NCI-H526 (cell line): ENCODE results near the gene ANKH.
"Not testable (repeated sequence)": the region's sequence is repeated elsewhere in the genome, so short reads cannot be mapped to it uniquely, and the experiment has no call there.

Experiments
- DNase-seq, 2 experiments: peaks; one replicate each; lab custom pipeline; 2025; lab: John Stamatoyannopoulos, UW

Gene ANKH

DNA sequence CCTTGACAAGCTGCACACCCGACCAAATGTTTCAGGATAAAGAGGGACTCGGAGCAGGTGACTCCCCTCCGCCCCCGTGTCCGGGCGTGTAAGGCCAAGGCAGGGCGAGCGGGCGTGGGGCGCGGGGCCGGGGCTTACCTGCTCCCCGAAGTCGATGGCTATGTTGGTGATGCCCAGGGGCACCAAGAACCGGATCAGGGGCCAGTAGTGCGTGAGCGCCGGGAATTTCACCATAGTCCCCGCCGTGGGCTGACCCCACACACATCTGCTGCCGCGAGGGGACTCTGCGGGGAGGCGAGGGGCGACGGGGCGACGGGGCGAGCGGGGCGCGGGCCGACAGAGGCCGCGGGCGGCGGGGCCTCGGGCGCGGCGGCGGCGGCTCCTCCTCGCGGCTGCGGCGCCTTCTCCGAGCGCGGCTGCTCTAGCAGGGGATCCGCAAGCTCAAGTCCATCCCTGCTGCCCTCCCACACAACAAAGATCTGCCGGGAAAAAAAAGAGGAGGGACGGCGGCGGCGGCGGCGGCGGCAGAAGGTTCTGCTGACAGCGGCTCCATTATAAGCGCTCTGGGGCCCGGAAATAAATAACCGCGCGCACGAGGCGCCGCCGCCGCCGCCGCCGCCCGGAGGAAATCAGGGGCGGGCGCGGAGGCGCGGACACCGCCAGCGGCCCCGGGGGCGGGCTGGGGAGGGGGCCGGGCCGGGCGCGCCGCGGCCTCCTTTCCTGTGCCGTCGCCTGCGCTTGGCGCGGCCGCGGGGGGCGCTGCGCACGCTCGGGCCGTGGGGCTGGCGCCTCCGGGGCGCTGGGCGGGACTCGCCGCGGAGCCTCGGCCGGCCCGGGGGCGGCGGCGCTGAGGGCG, at the start of gene ANKH:
Gene ANKH (minus strand): TSS at position 565 of the 856 bp plus-strand sequence. CDS start 331 bp downstream, at position 234.
- DNase-seq, result peak; percentile 10 to 87

DNA sequence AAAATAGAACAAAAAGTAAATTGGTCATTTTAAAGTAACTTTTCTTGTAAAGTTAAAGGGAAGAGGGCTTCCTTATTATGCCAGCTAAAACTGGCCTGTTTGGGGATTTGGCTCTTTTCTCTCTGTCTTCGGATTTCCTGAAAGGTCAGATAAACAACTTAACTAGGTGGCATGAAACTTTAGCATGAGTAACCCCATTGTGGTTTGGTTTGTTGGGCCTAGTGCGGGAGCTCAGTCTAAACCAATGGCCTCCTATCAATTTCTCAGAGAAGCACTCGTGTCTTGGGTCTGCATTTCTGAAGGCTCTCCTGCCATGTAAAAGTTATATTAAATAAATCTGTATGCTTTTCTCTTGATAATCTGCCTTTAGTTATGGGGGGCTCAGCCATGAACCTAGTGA, 48.5 kb upstream of the ANKH start:
- no peak for DNase-seq

DNA sequence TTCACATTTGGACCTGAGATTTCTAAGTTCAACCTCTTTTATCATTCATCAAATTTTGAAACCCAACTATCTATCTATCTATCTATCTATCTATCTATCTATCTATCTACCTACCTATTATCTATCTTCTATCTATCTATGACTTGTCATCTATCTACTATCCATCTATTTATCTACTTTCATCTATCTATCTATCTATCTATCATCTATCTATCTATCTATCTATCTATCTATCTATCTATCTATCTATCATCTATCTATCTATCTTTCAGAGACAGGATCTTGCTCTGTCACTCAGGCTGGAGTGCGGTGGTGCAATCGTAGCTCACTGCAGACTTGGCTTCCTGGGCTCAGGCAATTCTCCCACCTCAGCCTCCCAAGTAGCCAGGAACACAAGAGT, 47.5 kb upstream of the ANKH start:
- not testable (repeated sequence) for DNase-seq

DNA sequence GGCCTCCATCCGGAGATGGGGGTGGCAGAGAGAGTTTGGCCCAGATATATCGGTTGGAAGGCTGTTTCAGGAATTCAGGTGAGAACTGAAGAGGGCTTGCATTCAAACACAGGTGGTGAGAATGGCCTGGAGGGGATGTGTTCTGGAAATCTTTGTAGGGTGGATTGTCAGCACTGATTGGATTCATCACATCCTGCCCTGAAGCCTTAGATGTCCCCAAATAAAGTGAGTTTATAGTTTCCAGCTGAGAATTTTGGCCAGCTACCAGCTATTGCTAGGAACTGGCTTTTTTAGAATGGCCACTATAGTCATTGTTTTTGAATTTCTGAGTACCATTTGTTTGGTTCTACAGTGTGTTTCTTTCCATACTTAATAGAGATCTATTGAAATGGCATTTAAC, 46.1 kb upstream of the ANKH start:
- no peak for DNase-seq

DNA sequence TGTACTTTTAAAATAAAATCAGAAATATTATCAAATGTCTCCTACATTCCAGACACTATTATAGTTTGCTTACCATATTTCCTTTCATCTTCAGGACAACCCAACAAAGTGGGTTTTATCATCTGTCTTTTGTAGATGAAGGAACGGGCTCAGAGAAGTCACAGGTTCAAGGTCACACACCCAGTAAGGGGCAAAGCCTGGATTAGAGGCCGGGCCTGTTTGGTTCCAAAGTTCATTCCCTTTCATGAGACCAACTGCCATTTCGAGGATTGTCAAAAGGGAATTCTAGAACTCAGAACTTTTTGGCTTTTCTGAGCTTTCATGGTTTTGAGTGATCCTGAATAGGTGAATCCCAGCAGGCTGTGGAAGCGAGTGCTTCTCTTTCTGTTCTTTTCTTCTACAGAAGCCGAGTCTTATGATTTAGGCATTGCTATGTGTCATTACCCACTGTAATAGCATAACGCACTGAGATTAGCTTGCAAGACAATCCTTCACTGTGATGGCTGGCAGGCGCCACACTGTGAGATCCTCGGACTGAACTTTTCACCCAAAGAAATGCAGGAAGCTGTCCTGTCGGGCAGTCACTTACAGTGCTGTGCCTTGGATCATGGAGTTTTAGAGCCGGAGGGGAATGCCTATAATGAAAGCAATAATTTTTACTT, 43.8 kb upstream of the ANKH start:
- no peak for DNase-seq

DNA sequence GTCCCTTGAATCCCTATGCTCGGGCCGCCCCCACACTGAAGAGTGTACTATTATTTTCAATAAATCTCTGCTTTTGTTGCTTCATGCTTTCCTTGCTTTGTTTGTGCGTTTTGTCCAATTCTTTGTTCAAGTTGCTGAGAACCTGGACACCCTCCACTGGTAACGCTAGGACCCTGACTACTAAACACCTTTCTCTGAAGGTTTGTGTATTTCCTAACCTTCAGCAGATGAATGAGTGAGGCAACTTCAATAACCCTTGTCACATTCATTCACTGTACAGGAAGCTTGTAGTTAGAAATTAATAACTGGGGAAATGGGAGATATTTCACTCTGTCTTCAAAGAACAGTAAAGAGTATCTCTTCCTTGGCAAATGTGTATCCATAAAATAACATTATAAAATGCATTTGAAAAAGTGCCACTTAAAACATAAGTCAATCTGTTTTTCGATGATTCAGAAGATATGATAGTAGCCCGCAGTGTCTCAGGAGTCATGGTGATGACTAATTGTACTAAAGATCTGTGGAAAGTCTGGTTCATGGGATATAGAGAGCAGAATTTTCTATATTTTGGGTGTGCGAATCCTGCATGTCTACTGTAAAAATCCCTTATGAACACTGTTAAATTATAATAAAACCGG, 43.2 kb upstream of the ANKH start:
- DNase-seq, result no peak

DNA sequence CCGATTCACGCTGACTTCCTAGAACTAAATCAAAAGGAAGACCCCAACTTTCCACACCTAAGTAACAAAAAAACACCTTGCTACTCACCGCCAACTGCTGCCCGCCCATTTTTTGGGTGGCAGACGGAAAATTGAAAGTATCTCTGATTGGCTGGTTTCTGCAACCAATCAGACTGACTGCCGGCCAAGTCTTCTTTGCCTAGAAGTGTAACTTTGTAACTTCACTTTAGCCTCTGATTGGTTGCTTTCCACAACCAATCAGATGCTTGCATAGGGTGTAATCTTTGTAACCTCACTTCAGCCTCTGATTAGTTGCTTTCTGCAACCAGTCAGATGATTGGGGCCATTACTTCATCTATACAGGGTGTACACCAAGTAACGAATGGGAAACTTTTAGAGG, 42.6 kb upstream of the ANKH start:
- DNase-seq, result no peak

DNA sequence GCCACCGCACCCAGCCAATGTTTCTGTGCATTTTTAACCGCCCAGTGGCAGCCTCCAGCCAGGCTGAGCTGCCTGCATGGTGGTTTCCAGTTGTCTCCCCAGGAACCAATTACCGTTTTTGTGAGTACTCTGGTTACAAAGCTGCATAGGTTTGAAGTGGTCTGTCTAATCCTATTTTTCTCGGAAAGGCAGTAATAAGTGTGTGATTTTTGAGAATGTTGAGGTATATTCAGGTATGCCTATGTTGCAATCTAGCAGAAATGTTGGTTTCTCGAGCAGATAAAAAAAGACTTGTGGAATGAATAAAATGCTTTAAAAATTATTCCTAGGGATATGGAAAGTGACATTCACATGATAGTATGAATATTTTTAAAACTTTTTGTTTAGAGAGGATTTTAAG, 41.5 kb upstream of the ANKH start:
- DNase-seq, result no peak

DNA sequence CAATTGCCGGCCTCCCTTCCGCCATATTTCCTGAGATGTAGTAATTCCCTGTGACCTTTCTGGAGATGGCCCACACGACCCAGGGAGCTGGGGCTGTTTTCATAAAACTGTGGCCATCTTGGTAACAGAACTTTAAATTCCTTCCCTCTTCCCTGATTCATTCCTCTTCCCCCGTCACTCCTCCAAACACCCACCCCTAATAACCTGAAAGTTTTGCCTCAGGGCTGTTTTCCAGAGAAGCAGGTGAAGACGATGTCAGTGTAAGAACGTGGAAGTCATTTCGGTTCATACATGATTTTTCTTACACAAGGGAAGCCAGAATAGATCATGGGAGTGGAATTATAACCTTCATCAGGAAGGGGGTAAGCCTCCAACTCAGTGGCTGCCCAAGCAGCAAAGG, 40.6 kb upstream of the ANKH start:
- no peak for DNase-seq

DNA sequence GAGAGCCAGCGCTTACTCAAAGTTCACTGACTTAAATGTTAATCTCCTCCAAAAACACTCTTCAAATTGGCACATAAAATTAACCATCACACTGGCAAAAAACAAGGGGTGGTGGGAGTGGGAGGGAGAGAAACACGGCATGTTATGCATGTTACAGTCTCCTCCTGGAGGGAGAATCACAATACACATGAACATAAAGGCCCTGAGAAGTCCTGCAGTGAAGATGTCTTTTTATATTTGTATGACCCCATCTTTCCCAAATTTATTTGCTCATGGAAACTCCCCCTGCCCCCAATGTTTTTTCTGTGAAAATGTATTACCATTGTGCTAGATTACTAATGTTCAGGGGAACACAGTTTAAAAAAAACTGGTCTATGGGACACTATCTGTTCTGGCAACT, 37.8 kb upstream of the ANKH start:
- DNase-seq, result no peak

DNA sequence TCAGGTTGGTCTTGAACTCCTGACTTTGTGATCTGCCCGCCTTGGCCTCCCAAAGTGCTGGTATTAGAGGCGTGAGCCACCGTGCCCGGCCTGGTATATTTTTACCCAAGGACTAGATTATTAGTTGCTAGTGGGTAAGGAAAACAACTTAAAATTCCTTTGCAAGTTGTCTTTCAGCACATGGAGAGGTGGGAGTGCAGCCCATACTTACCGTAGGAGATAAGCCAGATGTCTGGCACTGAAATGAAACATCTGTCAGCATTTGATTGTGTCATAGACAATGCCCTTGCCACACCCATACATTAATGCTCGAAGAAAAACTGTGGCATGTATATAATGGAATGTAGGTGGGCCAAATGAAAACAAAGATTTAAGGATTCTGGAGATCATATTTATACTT, 36.6 kb upstream of the ANKH start:
- DNase-seq, result no peak

DNA sequence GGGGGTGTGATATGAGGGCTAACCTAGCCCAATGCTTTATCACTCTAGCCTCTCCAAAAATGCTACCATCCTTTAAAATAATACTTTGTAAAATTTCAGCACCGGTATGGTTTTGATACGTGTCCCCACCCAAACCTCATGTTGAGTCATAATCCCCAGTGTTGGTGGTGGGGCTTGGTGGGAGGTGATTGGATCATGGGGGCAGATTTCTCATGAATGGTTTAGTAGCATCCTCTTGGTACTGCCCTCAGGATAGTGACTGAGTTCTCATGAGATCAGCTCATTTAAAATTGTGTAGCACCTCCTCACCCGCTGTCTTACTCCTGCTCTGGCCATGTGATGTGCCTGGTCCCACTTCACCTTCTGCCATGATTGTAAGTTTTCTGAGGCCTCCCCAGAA, 35.0 kb upstream of the ANKH start:
- DNase-seq, result no peak

DNA sequence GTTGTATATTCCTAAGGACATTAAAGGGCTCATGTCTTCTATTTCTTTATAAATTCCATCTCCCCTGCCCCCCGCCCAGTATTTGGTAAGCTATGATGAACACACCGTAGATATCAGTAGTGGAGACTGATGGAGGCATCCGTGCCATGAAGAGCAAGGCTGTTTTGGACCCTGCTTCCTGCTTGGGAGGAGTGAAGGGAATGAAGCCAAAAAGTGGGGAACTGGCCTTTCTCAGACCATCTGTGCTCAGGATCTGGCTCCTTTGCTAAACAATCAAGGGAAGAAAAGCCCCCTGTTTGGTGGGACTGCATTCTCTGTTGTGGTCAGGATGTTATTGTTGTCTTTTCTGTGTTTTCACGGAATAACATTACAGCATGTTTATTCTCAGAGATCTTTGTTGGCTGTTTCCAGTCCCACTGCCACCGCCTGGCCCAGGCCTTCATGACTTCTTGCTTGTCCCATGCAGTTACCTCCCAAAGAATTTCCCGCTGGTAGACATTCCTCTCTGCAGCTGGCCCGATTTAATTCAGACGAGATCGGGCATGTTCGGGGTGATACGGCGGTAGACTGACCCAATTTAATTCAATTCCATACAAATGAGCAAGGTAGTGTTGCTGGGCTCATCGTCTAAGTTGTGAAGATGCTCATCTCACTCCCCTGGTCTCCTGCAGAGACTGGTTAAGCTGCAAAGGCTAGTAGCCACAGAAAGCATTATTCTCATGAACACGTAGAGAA, 31.4 kb upstream of the ANKH start:
- no peak for DNase-seq

DNA sequence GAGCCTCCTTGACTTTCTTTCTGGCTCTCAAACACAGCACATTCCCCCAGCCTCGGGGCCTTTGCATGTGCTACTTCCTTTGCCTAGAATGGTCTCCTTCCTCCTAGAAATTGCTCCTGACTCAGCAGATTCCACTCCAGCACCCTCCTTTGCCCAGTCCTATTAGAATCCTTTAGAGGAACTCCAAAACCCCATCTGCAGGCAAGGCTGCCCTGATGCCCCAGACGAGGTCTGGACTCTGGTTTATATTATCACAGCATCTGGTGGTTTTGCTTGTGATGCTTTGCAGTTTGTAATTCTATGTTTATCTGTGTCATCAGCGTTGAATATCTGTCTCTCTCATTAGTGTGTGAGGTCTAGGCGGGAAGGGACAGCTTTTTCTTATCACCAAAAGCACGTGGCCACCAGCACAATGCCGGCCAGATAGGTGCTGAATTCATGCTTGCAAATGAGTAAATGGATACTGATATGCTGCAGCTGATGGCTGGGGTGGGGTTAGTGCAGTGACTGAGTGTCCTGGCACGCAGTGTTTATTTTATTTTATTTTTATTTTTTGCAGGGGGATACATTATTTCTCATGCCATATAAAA, 30.0 kb upstream of the ANKH start:
- DNase-seq, result no peak

DNA sequence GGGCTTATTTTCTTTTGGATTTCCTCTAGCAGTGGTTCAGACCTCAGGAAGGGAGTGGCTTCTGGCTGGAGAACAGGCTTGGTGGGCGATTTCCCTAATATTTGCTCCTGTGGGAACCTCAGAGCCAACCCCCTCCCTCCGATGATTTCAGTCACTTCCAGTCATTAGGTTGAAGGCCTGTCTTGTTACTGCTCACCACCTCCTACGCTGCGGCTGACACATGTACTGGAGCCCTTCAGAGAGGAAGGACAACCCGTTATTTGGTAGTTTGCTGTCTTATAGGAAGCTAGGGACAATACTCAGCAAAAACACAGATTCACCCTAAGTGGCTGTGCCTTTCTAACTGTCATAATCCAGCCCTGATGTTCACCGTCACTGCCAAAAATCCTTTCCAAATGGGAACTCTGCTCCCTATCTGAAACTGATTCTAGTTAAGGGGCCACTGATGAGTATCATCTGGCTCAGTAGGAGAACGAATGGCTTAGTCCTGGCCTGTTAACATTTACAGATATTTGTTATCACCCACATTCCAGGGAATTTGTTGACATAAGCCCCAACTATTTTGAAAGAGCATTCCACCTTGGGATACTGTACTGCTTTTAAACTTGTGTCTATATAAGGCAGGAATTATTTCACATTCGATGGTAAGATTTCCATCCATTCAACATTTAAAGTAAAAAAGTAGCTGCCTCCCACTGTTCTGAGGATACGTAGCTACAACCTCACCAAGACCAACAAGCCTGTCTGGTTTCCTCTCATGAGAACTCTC, 29.3 kb upstream of the ANKH start:
- no peak for DNase-seq

DNA sequence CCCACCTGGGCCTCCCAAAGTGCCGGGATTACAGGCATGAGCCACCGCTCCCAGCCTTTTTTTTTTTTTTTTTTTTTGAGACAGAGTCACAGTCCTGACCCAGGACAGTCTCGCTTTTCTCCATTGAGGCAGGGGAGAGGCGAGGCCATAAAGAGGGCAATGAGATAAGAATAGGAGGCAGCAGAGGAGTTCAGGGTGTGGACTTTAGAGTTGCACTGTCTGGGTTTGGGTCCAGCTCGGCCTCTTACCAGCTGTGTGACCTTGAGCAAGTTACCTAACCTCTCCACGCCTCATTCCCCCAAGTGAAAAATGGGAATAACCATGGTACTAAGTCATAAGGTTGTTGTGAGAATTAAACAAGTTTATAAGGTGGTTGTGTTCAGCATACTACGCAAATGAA, 24.6 kb upstream of the ANKH start:
- no peak for DNase-seq

DNA sequence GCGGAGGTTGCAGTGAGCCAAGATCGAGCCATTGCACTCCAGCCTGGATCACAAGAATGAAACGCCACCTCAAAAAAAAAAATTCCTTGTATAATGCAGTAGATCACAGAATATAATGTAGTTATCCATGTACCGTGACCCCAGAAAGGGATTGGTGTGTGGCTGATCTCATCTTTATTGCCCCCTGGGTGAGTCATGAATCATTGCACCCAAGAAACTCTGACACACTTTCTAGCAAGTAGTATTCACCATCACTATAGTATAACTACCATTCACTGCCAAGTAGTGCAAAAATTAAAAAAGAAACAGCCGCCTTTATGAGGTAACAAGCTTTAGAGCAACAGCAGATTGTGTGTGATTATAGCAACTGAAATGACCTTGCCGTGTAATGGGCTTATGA, 23.7 kb upstream of the ANKH start:
- no peak for DNase-seq

DNA sequence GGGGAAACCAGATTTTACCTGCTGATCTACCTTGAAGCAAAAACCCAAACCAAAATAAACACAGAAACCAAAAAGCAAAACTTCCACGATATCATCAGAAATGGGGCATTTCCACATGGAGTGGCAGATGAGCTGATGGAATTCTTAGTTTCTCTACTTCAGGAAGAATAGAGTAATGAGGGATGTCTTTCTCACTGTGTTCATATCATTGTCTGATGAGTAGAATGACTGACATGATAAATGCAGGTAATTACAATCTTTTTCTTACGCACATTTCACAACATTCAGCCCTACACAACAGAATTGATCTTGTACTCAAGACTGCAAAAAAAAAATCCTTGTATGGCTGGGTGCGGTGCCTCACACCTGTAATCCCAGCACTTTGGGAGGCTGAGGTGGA, 23.2 kb upstream of the ANKH start:
- DNase-seq, result no peak

DNA sequence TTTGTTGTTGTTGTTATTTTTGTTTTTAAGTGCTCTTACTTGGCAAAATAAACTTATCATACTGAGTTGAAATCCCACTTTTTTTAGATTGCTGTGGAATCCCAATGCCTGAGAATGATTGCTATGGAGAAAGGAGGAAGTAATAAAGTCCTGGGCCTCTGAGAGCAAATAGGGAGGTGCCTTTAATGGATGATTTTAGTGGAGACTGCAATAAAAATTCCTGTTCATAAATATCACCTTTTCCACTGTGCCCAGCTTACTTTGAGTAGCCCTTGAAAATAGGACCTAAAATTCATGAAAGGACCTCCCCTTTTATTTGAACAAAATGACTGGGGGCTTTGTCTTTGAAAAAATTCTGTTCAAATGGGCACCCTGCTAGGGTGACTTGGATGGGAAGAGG, 21.8 kb upstream of the ANKH start:
- no peak for DNase-seq

DNA sequence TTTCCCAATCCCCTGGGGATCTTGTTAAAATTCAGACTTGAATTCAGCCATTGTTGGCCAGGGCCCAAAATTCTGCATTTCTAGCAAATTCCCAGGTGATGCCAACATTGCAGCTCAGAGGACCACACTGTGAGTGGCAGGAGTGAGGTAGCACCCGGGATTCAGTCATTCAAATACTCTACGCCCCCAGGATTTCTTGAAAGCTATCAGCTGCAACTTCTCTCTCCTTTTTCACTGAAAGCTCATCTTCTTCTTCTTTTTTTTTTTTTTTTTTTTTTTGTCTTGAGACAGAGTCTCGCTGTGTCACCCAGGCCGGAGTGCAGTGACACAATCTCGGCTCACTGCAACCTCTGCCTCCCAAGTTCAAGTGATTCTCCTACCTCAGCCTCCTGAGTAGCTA, 19.3 kb upstream of the ANKH start:
- DNase-seq, result no peak

DNA sequence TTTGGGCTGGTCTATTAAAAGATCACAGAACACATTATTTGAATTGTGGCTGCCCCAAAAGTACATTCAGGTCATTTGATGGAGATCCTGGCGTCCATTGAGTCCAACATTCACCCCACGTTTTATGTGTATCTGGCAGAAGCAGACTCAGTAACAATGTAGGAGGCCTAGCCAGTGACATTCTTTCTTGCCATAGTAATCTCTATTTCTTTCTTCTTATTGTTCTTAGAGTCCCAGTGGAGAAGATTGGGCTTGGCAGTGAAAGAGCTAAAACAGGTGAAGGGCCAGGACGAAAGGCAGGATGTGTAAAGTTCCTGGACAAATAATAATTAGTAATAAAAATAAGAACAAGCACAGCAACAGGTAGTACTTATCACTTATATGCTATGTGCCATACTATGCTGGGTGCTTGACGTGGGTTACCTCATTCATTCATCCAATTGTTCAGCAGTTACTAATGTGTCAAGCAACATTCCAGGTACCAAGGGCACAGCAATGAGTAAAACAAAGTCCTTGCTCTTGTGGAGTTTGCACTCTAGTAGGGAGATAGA, 12.6 kb upstream of the ANKH start:
- DNase-seq, result no peak
